Natural killer cell (primary cell): Measurements from ENCODE around the gene ARSD. TPM values are rescaled to one million over a fixed set of nuclear protein-coding genes. Genes with fewer than 3 reads are reported as not detected.
A peak's percentile ranks its signal among the peaks of the same experiment; 100 is the strongest.
"Not testable (repeated sequence)": the region's sequence is repeated elsewhere in the genome, so short reads cannot be mapped to it uniquely, and the experiment has no call there.

Source experiments
- ATAC-seq, 3 donors: fragments of 150-1000 bp in 2 of 3; fragments of 200-7000 bp in 1 of 3; cut with Tn5 transposase; 1 replicate in 1 of 3; 2 replicates in 2 of 3; pipeline ENCODE4 v1.10.0; 2021; ENCODE audit warnings: mild to moderate bottlenecking in 2 of 3, moderate library complexity in 2 of 3
- DNase-seq, 2 donors: peaks; one replicate each; pipeline versions ENCODE4 v3.0.0 to v3.0.0-alpha.2; 2013 to 2021; ENCODE audit warnings: mixed read lengths in 1 of 2
- H3K27ac ChIP-seq: one replicate; pipeline ENCODE4 v1.5.1; 2013; ENCODE audit warnings: mild to moderate bottlenecking, low read length
- H3K27me3 ChIP-seq: one replicate; pipeline ENCODE4 v1.6.1; 2013; ENCODE audit warnings: low read length; ENCODE audit not compliant: control insufficient read depth, insufficient read depth
- H3K36me3 ChIP-seq: one replicate; pipeline ENCODE4 v1.6.1; 2013; ENCODE audit warnings: low read length; ENCODE audit not compliant: control insufficient read depth, insufficient read depth
- H3K4me1 ChIP-seq: one replicate; pipeline ENCODE4 v1.6.1; 2013; ENCODE audit warnings: low read length; ENCODE audit not compliant: control insufficient read depth, insufficient read depth
- H3K4me3 ChIP-seq: one replicate; pipeline ENCODE4 v1.5.1; 2013; ENCODE audit warnings: low read length
- H3K9me3 ChIP-seq: one replicate; pipeline ENCODE4 v1.6.1; 2013; ENCODE audit warnings: low read length; ENCODE audit not compliant: control insufficient read depth, insufficient read depth
- H3K27ac Mint-ChIP-seq, 2 donors: one replicate each; pipeline ENCODE4 v1.8.0; 2022; ENCODE audit warnings: mild to moderate bottlenecking in 2 of 2, mixed read lengths in 2 of 2, moderate library complexity in 1 of 2
- H3K27me3 Mint-ChIP-seq, 2 donors: one replicate each; pipeline ENCODE4 v1.8.0; 2022; ENCODE audit warnings: low read depth in 2 of 2, mixed read lengths in 2 of 2
- H3K36me3 Mint-ChIP-seq: one replicate; pipeline ENCODE4 v1.8.0; 2022; ENCODE audit warnings: mixed read lengths
- H3K4me1 Mint-ChIP-seq, 2 donors: one replicate each; pipeline ENCODE4 v1.8.0; 2022; ENCODE audit warnings: mixed read lengths in 2 of 2
- H3K4me3 Mint-ChIP-seq: one replicate; pipeline ENCODE4 v1.8.0; 2022; ENCODE audit warnings: mild to moderate bottlenecking, moderate library complexity, mixed read lengths
- H3K9me3 Mint-ChIP-seq, 2 donors: one replicate each; pipeline ENCODE4 v1.8.0; 2022; ENCODE audit warnings: mixed read lengths in 2 of 2
- WGBS: methylation state at CpG from one replicate; pipeline ENCODE4 v1.1.7; 2013; ENCODE audit warnings: missing lambda C conversion rate; ENCODE audit not compliant: insufficient coverage; 5-methylcytosine and 5-hydroxymethylcytosine counted together
- intact Hi-C: fragments of 100-400 bp; cut with micrococcal nuclease; formaldehyde crosslinking; loops from one replicate; pipeline ENCODE4 v1.14.2; 2022
- total RNA-seq, 4 donors: library from RNA; stranded (reverse); fragments of 120-200 nt in 1 of 4; gene quantifications; one replicate each; pipeline versions ENCODE4 v1.2.3 to v1.2.4, GENCODE V29; 2013 to 2022
- TF ChIP-seq, protein P1 (sequence below): fragments of 200-600 bp; IDR thresholded peaks from one replicate; pipeline ENCODE4 v1.8.0; 2022; ENCODE audit warnings: antibody characterized with exemption

Gene ARSD
- total RNA-seq, 3 donors from 2014 or later (not counting 1 experiment from before 2014, with no cell fraction given): 9.7 to 21.6 (median 13.6) TPM

GRCh38 chrX:2902841-2903240 lies 26.3 kb downstream of the ARSD start:
- Mint-ChIP-seq H3K36me3 (no peaks in the 10 kb centered on the region), H3K27me3 (no peaks in the 10 kb centered on the region), H3K4me3 (no peak overlapping the region), H3K4me1 (peaks cover 14 to 16% of the 10 kb centered on the region in 2 donors), H3K9me3 (peaks cover 0 to 2% of the 10 kb centered on the region in 2 donors), H3K27ac (no peak overlapping the region)
- Histone ChIP-seq H3K4me3 (no peak overlapping the region), H3K27ac (no peak overlapping the region), H3K4me1 (peaks cover 10% of the 10 kb centered on the region), H3K27me3 (no peaks in the 10 kb centered on the region), H3K36me3 (no peaks in the 10 kb centered on the region), H3K9me3 (peaks cover 9% of the 10 kb centered on the region)
- DNase-seq (no peak), ATAC-seq (no peak)
- WGBS: no CpG with 5 or more reads among the region's 1 CpG
- intact Hi-C loops: no loop called here
- TF ChIP-seq, protein P1, sequence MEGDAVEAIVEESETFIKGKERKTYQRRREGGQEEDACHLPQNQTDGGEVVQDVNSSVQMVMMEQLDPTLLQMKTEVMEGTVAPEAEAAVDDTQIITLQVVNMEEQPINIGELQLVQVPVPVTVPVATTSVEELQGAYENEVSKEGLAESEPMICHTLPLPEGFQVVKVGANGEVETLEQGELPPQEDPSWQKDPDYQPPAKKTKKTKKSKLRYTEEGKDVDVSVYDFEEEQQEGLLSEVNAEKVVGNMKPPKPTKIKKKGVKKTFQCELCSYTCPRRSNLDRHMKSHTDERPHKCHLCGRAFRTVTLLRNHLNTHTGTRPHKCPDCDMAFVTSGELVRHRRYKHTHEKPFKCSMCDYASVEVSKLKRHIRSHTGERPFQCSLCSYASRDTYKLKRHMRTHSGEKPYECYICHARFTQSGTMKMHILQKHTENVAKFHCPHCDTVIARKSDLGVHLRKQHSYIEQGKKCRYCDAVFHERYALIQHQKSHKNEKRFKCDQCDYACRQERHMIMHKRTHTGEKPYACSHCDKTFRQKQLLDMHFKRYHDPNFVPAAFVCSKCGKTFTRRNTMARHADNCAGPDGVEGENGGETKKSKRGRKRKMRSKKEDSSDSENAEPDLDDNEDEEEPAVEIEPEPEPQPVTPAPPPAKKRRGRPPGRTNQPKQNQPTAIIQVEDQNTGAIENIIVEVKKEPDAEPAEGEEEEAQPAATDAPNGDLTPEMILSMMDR: no peak

DNA sequence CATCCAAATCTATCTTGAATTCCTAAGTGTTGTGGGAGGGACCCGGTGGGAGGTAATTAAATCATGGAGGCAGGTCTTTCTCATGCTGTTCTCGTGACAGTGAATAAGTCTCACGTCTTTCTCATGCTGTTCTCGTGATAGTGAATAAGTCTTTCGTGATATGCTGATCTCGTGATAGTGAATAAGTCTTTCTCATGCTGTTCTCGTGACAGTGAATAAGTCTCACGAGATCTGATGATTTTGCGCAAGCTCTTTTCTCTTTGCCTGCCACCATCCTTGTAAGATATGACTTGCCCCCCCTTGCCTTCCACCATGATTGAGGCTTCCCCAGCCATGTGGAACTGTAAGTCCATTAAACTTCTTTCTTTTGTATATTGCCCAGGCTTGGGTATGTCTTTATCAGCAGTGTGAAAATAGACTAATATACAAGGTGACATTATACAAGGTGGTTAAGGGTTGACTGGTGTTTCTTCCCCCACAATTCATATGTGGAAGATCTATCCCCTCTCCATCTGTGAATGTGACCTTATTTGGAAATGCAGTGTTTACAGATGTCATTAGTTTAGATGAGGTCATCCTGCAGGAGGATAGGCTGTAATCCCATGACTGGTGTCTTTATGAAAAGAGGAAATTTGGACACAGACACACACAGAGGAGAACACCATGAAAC lies 27.6 kb downstream of the ARSD start:
- no peak overlapping the region for H3K4me3 Mint-ChIP-seq
- no peaks in the 10 kb centered on the region for H3K36me3 Mint-ChIP-seq
- ATAC-seq (no peak), DNase-seq (no peak)
- H3K4me1 ChIP-seq: peaks cover 23% of the 10 kb centered on the region
- peaks cover 22 to 28% of the 10 kb centered on the region in 2 donors for H3K4me1 Mint-ChIP-seq
- H3K9me3 Mint-ChIP-seq: peaks cover 0 to 2% of the 10 kb centered on the region in 2 donors
- H3K4me3 ChIP-seq: no peak overlapping the region
- H3K27ac Mint-ChIP-seq: peak overlapping the region; percentile 12 to 27
- H3K36me3 ChIP-seq: no peaks in the 10 kb centered on the region
- no peaks in the 10 kb centered on the region for H3K27me3 Mint-ChIP-seq
- H3K27ac ChIP-seq: no peak overlapping the region
- no peaks in the 10 kb centered on the region for H3K27me3 ChIP-seq
- 97% methylated on average over 9 of the region's 9 CpGs for WGBS
- peaks cover 9% of the 10 kb centered on the region for H3K9me3 ChIP-seq
- TF ChIP-seq, protein P1: no peak
- intact Hi-C loops: no loop called here

DNA sequence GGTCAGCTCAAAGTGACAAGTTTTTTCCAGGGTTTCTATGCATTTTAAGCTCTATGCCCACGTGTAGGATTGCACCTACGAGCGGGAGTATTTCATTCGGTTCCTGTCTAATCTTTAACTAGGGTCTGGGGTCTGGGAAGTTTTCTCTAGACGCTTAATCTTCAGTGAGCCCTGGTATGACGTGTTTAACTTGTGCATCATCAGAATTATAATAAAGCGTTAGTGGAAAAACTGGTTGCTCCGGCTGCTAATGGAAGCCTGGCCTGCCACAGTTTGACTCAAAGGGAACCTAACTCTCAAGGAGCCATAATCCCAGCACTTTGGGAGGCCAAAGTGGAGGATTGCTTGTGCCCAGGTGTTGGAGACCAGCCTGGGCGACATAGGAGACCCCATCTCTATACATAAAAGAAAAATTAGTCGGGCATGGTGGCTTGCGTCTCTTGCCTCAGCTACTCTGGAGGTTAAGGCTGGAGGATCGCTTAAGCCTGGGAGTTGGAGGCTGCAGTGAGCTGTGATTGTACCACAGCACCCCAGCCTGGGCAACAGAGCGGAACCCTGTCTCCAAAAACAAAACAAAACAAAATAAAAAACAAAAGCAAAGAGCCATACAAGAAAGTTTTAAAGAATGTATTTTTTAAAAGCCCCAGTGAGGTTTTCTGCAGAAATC lies 30.2 kb downstream of the ARSD start:
- Histone ChIP-seq H3K4me3 (no peak overlapping the region), H3K27me3 (no peaks in the 10 kb centered on the region), H3K36me3 (no peaks in the 10 kb centered on the region), H3K9me3 (peaks cover 9% of the 10 kb centered on the region), H3K4me1 (peaks cover 24% of the 10 kb centered on the region), H3K27ac (peak overlapping the region; percentile 7)
- H3K4me3 Mint-ChIP-seq: peak overlapping the region; percentile 81
- no peaks in the 10 kb centered on the region for H3K36me3 Mint-ChIP-seq
- intact Hi-C loops: loop anchor here (1.0 kb wide), 1 partner anchor 29 kb away; no protein-coding TSS in a partner anchor
- H3K9me3 Mint-ChIP-seq: peaks cover 0 to 2% of the 10 kb centered on the region in 2 donors
- 88% methylated on average over 9 of the region's 13 CpGs for WGBS
- H3K27ac Mint-ChIP-seq: peak overlapping the region; percentile 84 to 91
- DNase-seq (no peak), ATAC-seq (no peak)
- TF ChIP-seq, protein P1: no peak
- no peaks in the 10 kb centered on the region for H3K27me3 Mint-ChIP-seq
- peaks cover 22 to 28% of the 10 kb centered on the region in 2 donors for H3K4me1 Mint-ChIP-seq

GRCh38 chrX:2897690-2898623 lies 31.2 kb downstream of the ARSD start:
- H3K9me3 ChIP-seq, H3K9me3 Mint-ChIP-seq, H3K4me3 ChIP-seq, H3K27me3 ChIP-seq, H3K36me3 Mint-ChIP-seq, H3K27me3 Mint-ChIP-seq, H3K36me3 ChIP-seq: not testable (repeated sequence)
- ATAC-seq (peak; percentile 86 to 94 (median 87)), DNase-seq (peak; percentile 53 to 57)
- peak overlapping the region; percentile 84 to 91 for H3K27ac Mint-ChIP-seq
- 15% methylated on average over 21 of the region's 22 CpGs for WGBS
- Histone ChIP-seq H3K27ac (peak overlapping the region; percentile 52), H3K4me1 (peaks cover 24% of the 10 kb centered on the region)
- peaks cover 24 to 28% of the 10 kb centered on the region in 2 donors for H3K4me1 Mint-ChIP-seq
- intact Hi-C loops: loop anchor here (1.0 kb wide), 1 partner anchor 30 kb away; no protein-coding TSS in a partner anchor
- H3K4me3 Mint-ChIP-seq: peak overlapping the region; percentile 81
